ENCODE measurements around the gene PDZRN3. TPM values are rescaled to one million over a fixed set of nuclear protein-coding genes. Genes with fewer than 3 reads are reported as not detected.

The PDZRN3 gene
- total and polyA plus RNA-seq, 7 donors: 2.5 to 39.3 (median 16.0) TPM

DNA sequence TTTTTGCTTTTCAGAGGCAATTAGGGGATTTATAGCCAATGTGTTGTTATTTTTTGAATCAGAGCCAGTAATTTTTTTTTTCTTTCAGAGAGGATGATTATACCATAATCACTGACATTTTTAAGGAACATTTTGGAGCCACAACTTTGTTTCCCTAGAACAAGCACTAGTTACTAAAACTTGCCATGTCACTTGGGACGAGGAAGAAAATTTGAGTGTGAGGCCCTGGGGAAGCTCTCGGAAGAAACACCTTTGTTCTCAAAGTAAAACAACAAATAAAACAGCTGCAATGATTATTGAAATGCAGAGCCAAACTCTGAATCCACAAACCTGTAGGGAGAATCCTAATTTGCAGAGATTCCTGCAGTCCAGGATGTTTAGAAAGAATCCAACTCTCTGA lies 69.7 kb downstream of the PDZRN3 start:
- DNase-seq (no peak), ATAC-seq (no peak)
- WGBS, 3 donors: 63 to 78% (median 77%) methylated on average over 2 of the region's 2 CpGs
- no peaks in the 10 kb centered on the region for H3K9me3 ChIP-seq
- no peak overlapping the region for H3K4me3 ChIP-seq
- intact Hi-C loops (cut with DNase I): no loop called here
- H3K36me3 ChIP-seq (ENCODE audit: insufficient read depth in 1 of 2, low read depth in 1 of 2): no peaks in the 10 kb centered on the region
- no peaks in the 10 kb centered on the region for H3K27me3 ChIP-seq (ENCODE audit: insufficient read depth in 3 of 3, low read length in 2 of 3)
- TF ChIP-seq, protein P1, sequence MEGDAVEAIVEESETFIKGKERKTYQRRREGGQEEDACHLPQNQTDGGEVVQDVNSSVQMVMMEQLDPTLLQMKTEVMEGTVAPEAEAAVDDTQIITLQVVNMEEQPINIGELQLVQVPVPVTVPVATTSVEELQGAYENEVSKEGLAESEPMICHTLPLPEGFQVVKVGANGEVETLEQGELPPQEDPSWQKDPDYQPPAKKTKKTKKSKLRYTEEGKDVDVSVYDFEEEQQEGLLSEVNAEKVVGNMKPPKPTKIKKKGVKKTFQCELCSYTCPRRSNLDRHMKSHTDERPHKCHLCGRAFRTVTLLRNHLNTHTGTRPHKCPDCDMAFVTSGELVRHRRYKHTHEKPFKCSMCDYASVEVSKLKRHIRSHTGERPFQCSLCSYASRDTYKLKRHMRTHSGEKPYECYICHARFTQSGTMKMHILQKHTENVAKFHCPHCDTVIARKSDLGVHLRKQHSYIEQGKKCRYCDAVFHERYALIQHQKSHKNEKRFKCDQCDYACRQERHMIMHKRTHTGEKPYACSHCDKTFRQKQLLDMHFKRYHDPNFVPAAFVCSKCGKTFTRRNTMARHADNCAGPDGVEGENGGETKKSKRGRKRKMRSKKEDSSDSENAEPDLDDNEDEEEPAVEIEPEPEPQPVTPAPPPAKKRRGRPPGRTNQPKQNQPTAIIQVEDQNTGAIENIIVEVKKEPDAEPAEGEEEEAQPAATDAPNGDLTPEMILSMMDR (IDR thresholded peaks at IDR 0.05): no peak
- peaks cover 65% of the 10 kb centered on the region for H3K4me1 ChIP-seq
- H3K27ac ChIP-seq: peak overlapping the region; percentile 37

DNA sequence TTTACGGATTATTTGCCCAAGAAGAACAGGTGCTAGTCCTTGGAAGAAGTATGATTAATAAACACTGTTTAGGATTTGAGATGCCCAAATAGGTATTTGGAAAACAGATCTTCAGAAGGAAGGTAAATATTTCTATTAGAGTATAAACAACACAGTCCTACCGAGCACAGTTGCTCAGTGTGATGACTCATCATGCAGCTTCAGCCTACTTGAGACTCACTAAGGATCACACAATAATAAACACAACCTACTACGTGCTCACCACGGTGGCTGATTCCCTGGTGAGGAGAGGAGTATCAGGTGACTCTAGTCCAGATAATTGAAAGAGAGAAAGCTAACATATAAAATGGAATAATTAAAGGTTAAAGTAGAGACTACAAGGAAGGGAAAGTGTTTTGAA lies 72.0 kb downstream of the PDZRN3 start:
- WGBS, 3 donors: 20 to 36% (median 31%) methylated on average over 4 of the region's 4 CpGs
- peak; percentile 75 to 78 (median 76) for ATAC-seq
- H3K27ac ChIP-seq: peak overlapping the region; percentile 37

DNA sequence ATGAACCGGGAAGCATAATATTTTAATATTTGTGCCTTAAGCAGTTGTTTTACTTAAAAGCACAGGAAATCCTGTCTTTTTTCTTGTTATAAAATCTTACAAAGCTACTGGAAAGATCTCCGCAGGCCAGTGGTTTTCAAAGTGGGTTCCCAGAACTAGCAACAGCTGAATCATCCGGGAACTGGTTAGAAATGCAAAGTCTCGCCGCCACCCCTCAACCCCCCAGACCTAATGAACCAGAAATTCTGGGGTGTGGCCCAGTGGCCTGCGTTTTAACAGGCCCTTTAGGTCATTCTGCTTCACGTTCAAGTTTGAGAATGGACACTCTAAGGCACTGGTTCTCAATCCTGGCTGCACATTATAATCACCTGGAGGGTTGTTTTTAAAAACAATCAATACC lies 74.7 kb downstream of the PDZRN3 start:
- TF ChIP-seq, protein P1 (IDR thresholded peaks at IDR 0.05): no peak
- Histone ChIP-seq H3K4me3 (no peak overlapping the region), H3K36me3 (ENCODE audit: insufficient read depth in 1 of 2, low read depth in 1 of 2) (no peaks in the 10 kb centered on the region), H3K9me3 (no peaks in the 10 kb centered on the region), H3K4me1 (peaks cover 22% of the 10 kb centered on the region), H3K27ac (no peak overlapping the region), H3K27me3 (ENCODE audit: insufficient read depth in 3 of 3, low read length in 2 of 3) (no peaks in the 10 kb centered on the region)
- 78 to 87% (median 78%) methylated on average over 7 of the region's 7 CpGs for WGBS, 3 donors
- intact Hi-C loops (cut with DNase I): no loop called here
- ATAC-seq: no peak
- DNase-seq: no peak

More for the DNA sequence above, 72.0 kb downstream of the PDZRN3 start:
- TF ChIP-seq, protein P1 (IDR thresholded peaks at IDR 0.05): no peak
- intact Hi-C loops (cut with DNase I): no loop called here
- Histone ChIP-seq H3K4me3 (no peak overlapping the region), H3K36me3 (ENCODE audit: insufficient read depth in 1 of 2, low read depth in 1 of 2) (no peaks in the 10 kb centered on the region), H3K9me3 (no peaks in the 10 kb centered on the region), H3K27me3 (ENCODE audit: insufficient read depth in 3 of 3, low read length in 2 of 3) (no peaks in the 10 kb centered on the region), H3K4me1 (peaks cover 44% of the 10 kb centered on the region)
- DNase-seq: no peak

DNA sequence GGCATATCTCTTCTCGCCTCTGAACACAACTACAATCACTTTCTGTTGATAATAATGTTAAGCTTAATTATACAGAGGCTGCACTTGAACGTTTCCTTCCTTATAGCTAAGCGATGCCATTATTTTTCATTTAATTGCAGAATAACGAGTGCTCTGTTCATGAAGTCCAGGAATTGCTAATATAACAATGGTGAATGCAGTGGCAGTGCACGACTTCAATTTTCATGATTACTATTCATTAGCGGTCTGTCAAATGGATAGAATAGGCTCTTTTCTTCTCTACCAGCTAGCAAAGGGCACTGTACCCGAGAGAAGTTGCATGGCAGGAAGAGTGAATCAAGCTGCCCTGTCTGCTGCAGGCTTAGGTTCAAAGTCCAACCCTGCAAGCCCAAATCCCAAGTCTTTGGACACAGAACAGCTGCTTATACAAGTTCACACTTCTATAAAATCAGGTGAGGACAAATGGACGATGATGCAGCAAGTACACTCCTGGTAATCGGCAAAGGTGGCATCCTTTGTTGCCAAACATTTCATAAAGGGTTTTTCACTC lies 75.6 kb downstream of the PDZRN3 start:
- Histone ChIP-seq H3K4me3 (no peak overlapping the region), H3K4me1 (peaks cover 22% of the 10 kb centered on the region), H3K27ac (no peak overlapping the region), H3K9me3 (no peaks in the 10 kb centered on the region), H3K27me3 (ENCODE audit: insufficient read depth in 3 of 3, low read length in 2 of 3) (no peaks in the 10 kb centered on the region), H3K36me3 (ENCODE audit: insufficient read depth in 1 of 2, low read depth in 1 of 2) (no peaks in the 10 kb centered on the region)
- no peak for DNase-seq
- TF ChIP-seq, protein P1 (IDR thresholded peaks at IDR 0.05): no peak
- 84 to 88% (median 87%) methylated on average over 9 of the region's 9 CpGs for WGBS, 3 donors
- intact Hi-C loops (cut with DNase I): no loop called here
- ATAC-seq: no peak

DNA sequence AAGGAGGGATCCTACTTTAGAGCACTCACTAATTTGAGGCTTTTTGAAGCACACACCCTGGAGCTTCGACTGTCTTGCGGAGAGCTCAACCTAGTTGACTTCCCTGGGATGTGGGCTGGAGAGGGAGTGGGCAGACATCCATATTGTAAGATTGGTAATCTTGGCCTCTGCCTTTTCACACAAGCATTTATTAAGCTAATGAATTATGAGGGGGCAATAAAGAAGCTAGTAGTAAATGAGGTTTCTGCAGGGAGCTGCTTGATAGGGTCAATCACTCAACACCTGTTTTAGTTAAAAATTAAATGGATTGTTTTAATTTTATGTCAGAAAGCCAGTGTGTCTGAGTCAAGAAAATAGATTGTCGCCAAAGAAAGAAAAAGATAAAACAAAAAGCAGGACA lies 76.3 kb downstream of the PDZRN3 start:
- Histone ChIP-seq H3K9me3 (no peaks in the 10 kb centered on the region), H3K27ac (no peak overlapping the region), H3K4me1 (peaks cover 25% of the 10 kb centered on the region), H3K36me3 (ENCODE audit: insufficient read depth in 1 of 2, low read depth in 1 of 2) (no peaks in the 10 kb centered on the region), H3K27me3 (ENCODE audit: insufficient read depth in 3 of 3, low read length in 2 of 3) (no peaks in the 10 kb centered on the region), H3K4me3 (no peak overlapping the region)
- no peak for DNase-seq
- intact Hi-C loops (cut with DNase I): no loop called here
- 87 to 93% (median 88%) methylated on average over 3 of the region's 3 CpGs for WGBS, 3 donors
- TF ChIP-seq, protein P1 (IDR thresholded peaks at IDR 0.05): no peak
- ATAC-seq: no peak

Measured in psoas muscle (tissue), 8 donors.